UCSD-AML1 (cell line): ENCODE results near the gene TFR2.

Experiments used
- DNase-seq: peaks from one replicate; lab custom pipeline; 2025; ENCODE audit not compliant: unreplicated experiment; lab: John Stamatoyannopoulos, UW

Gene TFR2

DNA sequence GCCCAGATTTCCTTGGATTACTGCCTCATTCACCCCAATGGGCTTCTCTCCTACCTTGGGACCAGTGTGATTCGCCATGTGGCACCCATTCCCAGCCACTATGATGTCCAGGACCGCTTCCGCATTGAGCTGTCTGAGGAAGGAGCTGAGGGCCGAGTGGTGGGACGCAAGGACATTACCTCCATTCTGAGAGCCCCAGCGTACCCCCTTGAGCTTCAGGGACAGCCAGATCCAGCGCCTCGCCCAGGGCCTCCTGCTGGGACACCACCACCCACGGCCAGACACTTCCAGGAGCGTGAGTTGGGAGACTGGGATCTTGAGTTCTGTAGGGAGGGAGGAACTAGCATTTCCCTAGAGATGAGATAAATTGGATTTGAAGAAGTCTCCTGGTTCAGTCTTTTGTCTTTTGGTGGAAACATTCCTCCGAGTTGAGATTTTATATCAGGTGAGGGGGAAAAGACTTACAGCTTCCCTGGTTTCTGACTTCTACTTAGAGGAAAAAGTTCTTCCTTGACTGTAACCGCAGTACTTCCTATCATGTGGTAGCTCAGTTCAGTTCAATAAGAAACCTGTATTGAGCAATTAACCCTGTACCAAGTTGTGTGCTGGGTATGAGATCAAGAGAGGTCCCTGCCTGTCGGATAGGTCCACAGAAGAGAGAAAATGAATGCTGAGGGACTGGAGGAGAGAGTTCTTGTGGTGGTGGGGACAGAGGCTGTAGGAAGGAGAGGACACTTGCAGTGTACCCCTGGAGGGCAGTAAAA lies 27.8 kb downstream of the TFR2 start:
- no peak for DNase-seq

DNA sequence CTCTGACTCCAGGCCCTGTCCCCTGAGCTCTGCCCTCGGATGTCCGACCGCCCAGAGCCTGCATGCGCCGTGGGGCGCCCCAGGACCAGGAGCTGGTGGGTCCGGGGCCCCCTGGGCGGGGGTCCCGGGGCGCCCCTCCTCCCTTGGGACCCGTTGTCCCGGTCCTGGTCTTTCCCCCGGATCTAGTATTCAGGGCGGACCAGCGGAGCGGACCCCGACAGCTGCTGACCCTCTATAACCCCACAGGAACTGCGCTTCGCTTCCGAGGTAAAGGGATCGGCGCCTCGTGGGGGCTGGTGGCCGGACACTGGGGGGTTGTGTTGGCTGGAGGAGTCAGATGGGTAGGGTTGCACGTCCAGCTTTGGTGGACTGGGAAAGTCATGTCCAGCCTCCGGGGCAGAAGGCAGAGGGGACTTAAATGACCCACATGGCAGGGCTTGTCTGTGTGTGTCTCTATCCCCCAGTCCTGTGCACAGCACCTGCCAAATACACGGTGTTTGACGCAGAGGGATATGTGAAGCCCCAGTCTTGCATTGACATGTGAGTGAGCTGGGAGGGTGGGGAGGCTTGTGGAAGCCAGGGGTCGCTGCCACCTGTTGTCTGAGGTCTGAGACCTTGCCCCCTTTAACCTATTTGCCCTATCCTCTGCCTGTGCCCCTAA lies 28.5 kb downstream of the TFR2 start:
- peak; percentile 6 for DNase-seq

DNA sequence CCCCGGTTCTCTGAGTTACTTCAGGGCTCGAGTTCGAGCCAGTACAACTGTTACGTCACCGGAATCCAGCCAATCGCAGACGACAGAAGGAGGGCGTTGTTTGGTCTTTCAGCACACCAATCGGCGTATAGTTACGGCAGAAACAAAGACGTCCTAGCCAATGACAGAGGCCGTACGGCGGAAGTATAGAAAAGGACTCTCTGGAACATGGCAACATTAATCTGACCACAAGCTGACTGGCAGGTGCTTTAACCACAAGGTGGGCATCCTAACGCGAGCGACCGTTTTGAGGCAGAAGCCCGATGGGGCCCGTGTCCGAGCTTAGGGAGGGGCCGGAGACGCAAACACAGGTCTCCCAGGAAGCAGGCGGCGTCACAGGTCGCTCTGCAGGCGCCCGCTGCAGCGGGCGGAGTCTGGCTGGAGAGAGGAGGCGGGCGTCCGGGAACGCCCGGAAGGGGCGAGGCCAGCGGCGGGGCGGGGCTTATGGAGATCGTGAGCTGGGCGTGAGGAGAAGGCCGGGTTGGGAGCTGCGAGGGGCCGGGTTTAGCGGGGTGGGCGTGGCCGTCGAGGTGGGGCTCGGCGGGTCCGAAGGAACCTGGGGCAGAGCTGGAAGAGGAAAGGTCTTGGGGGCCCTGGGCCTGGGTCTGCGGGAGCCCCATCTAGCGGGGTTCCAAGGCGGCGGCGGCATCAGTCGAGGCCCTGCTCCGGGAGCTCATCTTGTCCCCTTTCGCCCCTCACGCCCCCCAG lies 29.2 kb downstream of the TFR2 start, which contains the start of gene MOSPD3:
TSS of gene MOSPD3 (plus strand) at position 558 of the 747 bp plus-strand sequence. CDS start 252 bp downstream, outside the sequence.
- peak; percentile 91 for DNase-seq

DNA sequence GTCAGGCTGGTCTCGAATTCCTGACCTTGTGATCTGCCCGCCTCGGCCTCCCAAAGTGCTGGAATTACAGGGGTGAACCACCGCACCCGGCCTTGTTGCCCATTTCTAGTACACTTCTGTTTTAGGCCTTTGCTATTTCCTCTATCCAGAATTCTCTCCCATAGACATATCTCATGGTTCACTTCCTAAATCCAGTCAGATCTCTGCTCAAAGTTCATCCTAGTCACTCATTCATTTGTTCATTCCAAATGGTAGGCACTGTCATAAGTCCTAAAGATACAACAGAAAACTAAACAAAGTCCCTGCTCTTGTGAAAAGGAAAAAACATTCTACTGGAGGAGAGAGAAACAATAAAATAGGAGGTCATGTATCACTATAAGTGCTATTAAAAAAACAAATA lies 31.4 kb downstream of the TFR2 start:
- no peak for DNase-seq

DNA sequence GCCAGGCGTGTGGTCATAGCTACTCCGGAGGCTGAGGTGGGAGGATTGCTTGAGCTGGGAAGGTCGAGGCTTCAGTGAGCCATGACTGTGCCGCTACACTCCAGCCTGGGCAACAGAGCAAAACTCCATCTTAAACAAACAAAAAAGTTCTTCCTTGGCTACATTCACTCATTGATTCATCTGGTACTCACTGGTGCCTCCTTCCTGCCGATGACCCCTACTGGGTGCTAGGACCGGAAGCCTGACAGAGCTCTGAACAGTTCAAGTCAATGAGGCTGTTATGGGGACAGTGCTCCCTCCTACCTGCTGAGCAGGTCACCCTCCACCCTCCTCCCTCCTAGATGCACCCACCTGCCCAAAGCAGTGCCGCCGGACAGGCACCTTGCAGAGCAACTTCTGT lies 34.2 kb downstream of the TFR2 start:
- no peak for DNase-seq

DNA sequence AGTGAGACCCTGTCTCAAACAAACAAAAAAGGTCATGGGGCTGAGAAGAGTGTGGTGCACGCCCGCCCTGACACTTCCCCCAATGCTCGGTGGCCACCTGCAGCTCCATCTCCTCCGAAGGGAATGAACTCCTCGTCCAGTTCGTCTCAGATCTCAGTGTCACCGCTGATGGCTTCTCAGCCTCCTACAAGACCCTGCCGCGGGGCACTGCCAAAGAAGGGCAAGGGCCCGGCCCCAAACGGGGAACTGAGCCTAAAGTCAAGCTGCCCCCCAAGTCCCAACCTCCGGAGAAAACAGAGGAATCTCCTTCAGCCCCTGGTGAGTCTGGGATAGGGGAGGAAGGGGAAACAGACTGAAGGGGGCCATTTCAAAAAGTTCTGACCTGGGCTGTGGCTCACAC lies 35.0 kb downstream of the TFR2 start:
- no peak for DNase-seq

DNA sequence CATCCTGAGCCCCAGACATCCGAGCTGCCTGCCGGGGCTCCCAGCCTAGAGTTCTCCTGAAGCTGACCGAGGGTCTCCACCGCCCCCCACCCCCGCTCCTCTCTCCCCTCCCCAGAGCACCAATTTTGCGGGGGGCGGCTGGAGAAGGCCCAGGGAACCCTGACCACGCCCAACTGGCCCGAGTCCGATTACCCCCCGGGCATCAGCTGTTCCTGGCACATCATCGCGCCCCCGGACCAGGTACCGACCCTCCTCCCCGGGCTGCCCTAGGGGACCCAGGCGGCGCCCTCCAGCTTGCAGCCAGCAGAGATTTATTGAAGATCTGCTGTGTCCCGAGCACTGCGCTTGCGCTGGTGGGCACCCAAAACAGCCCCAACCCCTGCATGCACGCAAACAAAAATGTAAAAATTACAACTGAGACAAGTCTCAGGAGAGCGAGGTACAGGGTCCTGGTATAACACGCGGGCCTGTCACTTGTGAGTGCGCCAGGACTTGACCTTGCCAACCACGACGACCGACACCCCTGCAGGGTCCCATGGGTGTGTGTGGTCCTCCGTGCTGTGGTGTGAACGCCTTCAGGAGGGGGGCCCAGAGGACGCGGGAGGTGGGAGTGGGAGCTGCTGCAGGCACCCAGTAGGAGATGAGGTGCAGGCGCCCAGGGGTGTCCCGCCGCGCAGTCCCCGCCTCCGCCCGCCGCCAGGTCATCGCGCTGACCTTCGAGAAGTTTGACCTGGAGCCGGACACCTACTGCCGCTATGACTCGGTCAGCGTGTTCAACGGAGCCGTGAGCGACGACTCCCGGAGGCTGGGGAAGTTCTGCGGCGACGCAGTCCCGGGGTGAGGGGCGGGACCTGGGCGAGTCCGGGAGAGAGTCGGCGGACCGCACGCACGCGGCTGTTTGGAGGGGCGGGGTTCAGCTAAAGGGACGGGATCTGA lies 36.1 kb downstream of the TFR2 start:
- DNase-seq: no peak

DNA sequence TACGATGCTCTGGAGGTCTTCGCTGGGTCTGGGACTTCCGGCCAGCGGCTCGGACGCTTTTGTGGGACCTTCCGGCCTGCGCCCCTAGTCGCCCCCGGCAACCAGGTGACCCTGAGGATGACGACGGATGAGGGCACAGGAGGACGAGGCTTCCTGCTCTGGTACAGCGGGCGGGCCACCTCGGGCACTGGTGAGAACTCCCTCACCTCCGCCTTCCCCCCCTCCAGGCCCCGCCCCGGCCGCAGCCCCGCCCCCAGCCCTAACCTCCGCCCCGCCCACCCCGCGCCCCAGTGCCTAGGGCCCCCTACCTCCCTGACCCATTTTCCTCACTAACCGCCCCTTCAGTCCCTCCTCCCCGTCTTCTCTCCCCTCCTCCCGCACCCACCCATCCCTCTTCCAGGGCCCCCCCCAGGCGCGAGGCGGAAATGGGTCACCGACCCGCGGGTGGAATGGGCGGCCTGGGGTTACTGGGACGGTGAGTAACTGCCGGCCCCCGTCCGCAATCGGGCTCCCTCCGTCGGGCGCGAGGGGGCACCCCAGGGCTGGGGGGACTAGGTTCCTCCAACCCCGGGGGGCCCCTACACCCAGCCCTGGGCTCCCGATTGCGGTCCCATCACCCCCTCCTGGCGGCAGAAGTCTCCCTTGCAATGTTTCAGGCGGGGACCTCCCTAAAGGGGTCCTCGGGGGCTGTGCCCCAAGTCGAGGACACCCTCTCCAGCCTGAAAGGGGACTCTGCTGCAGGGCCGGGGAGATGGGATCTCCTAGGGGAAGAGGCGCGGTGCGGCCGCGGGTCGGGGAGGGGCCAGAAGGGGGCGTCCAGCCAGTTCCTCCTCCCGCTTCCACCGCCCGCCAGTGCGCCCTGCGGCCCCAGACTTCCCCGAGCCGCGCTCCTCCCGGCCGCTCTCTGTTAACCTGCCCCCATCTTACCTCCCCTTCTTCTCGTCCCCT lies 37.0 kb downstream of the TFR2 start:
- DNase-seq: peak; percentile 72

DNA sequence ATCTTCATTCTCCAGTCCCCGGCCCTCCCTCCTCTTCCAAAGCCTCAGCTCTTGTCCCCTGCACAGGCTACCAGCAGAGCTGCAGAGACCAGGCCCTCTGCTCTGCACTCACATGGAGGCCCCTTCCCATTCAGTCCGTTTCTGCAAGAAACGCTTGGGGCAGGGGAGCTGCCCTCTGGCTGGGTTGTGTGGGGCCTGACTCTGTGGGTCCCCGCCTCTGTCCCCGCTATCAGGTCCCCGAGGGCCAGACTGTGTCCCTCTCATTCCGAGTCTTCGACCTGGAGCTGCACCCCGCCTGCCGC lies 37.7 kb downstream of the TFR2 start:
- no peak for DNase-seq

DNA sequence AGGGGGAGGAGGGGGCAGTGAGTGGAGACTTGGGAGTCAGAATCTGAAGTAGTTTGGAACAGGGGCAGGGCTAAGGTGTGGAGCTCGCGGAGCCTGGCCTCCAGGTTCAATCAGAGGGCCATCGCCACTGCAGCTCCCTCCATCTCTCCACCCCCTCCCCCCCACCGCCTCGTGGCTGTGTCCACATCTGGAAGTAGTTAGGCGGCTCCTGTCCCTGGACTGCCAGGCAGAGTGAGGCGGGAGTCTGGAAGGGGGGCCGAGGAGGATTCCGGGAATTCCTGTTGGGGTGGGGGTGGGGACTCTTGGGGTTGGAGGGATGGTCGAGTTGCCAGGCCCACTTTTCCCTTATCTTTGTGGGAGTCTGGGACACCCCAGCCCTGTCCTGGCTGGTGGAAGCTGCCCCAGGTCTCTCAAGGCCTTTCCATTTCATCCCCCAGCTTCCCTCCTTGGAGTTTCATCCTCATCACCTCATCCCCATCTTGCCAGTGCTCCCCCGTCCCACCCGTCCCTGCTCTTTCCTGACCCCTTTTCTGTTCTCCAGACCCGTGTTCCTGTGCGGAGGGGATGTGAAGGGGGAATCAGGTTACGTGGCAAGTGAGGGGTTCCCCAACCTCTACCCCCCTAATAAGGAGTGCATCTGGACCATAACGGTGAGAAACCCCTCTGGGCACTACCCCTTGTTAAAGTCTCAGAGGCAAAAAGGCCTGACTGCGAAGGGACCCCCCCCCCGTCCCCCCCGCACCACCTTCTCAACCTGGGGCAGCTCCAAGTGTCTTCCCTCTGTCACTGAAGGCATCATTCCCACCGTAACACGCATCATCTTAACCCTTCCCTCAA lies 38.2 kb downstream of the TFR2 start:
- DNase-seq: no peak

DNA sequence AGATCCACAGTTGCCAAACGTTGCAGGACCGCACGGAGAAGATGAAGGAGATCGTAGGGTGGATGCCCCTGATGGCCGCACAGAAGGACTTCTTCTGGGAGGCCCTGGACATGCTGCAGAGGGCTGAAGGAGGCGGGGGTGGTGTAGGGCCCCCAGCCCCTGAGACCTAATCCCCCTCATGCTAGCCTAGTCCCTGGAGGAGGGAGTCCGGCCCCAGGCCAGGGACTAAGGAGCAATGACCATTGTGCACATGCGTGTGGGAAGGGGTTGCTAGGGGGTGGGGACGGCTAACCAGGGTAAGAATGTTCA lies 40.7 kb downstream of the TFR2 start:
- no peak for DNase-seq

DNA sequence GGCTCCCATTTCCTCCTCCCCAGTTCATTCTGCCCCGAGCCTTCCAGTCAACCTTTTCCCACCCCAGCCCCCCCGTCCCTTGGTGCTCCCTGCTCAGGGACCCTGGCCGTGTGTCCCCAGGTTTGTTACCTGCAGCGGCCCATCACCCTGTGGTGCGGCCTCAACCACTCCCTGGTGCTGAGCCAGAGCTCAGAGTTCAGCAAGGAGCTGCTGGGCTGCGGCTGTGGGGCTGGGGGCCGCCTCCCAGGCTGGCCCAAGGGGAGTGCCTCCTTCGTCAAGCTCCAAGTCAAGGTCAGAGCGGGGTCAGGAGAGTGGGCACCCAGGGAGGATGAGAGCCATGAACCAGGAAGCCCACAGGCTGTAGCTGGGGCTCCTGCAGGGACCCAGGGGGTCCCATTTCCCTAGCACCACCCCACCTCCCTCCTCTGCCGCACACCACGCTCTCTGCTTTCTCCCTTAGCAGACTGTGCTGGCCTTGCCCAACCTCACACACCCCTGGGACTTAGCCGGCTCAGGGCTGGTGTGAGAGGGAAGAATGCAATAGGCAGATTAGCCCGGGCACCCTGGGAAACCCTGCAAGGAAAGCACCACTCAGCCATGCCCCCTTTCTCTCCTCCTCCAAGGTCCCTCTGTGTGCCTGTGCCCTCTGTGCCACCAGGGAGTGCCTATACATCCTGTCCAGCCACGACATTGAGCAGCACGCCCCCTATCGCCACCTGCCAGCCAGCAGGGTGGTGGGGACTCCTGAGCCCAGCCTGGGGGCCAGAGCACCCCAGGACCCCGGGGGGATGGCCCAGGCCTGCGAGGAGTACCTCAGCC lies 41.2 kb downstream of the TFR2 start:
- peak; percentile 12 for DNase-seq

DNA sequence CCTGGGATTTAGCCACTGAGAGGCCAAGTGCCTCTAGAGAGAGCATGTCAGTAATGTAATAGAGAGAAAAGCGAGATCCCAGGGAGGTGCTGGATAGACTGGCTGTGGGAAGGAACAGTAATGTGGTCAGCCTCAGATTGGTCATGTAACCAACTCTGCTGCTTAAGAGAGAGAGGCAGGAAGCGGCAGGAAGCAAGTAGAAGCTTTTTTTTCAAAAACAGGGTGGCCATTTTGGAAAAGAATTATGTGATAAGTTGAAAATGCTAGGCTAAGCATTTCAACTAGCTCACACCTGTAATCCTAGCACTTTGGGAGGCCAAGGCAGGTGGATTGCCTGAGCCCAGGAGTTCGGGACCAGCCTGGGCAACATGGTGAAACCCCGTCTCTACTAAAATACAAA lies 42.9 kb downstream of the TFR2 start:
- DNase-seq: peak; percentile 7

DNA sequence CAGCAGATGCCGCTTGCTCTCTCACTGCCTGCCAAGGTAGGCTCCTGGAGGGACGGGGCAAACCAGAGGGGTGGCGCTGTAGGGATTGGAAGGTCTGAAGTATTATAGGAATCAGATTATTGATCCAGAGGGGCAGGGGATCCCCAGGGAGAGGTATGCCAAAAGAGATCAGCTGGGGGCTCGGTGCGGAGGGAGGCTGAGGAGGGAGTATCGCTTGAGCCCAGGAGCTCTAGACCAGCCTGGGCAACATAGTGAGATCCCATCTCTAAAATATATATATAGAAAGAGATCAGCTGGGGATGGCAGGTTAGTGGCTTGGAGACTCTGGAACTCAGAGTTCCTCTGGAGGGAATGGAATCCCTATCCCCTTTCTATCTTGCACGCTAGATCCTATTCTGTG lies 46.2 kb downstream of the TFR2 start:
- no peak for DNase-seq

DNA sequence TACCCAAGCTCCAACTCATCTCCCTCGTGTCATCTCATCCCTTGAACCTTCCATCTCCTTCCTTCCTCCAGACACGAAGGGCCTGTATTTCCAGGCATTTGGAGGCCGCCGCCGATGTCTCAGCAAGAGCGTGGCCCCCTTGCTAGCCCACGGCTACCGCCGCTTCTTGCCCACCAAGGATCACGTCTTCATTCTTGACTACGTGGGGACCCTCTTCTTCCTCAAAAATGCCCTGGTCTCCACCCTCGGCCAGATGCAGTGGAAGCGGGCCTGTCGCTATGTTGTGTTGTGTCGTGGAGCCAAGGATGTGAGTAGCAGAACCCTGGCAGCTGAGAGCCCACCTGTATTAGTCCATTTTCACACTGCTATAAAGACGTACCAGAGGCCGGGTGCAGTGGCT lies 49.8 kb downstream of the TFR2 start:
- DNase-seq: no peak

DNA sequence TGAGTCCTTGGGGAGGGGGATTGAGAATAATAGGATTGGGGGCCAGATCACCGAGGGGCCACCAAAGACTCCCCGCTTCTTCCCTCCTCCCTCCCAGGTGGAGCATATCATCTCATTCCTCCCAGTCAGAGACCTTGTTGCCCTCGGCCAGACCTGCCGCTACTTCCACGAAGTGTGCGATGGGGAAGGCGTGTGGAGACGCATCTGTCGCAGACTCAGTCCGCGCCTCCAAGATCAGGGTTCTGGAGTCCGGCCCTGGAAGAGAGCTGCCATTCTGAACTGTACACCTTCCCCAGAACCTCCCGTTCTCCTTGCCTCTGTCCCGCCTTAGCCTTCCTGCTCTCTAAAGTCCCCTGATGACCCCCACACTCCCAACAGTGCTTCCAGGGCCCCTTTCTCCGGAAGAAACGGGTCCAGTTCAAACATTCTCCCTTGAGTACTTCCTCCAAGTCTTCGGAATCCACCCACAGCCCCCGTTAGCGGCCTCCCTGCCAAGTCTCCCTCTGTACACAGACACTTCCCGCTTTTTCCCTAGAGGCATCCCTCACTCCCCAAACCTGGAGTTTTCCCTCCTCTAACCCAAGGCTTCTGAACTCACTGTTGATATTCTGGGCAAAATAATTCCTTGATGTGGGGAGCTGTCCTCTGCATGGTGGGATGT lies 51.1 kb downstream of the TFR2 start:
- DNase-seq: no peak

DNA sequence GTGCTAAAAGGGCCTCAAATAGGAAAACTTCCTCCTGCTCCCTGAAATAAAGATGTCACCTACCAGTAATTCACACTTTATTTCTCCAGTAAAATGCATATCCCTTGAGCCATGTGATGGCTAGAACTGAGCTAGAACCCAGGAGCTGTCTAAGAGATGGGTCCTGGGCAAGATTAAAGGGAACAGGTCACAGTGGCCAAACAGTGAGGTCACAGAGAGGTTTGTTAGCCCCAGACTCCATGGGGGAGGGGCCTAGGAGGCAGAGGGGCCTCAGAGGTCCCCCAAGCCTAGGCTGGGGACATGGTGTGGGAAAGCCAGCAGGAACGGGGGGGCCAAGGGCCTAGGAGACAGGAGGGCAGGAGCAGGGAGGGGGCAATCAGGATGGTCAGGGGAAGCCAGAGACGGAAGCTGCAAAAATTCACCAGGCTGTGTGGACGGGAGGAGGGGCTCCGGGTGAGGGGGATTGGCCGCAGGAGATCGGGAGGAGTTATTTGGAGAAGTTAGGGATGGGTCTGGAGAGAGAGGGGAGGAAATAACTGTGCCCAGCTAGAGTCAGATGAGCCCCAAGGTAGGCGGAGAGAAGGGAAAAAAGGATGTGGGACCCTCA lies 51.9 kb downstream of the TFR2 start:
- no peak for DNase-seq
